Transverse colon (tissue), 4 donors: ENCODE results near the gene GDF7.

Experiments
- CTCF ChIP-seq, 5 experiments: fragments of 200-600 bp in 3 of 5; fragments of 450-650 bp in 2 of 5; sonication (generic) in 3 of 5; IDR thresholded peaks; 1 replicate in 2 of 5; 2 replicates in 3 of 5; pipeline ENCODE4 v1.5.1; 2016 to 2017; ENCODE audit warnings: antibody characterized with exemption in 5 of 5, inconsistent platforms in 3 of 5, mild to moderate bottlenecking in 2 of 5, moderate library complexity in 1 of 5
- EP300 ChIP-seq: sonication (generic); formaldehyde crosslinking; IDR thresholded peaks from one replicate; pipeline ENCODE4 v1.6.1; 2017; ENCODE audit warnings: antibody characterized with exemption, low read depth
- POLR2AphosphoS5 ChIP-seq, 3 donors: sonication (generic); formaldehyde crosslinking; IDR thresholded peaks; one replicate each; pipeline ENCODE4 v1.6.1; 2016; ENCODE audit warnings: antibody characterized with exemption in 3 of 3

GRCh38 chr2:20669562-20670314 is 2.8 kb downstream of the GDF7 start:
- TF ChIP-seq CTCF (IDR thresholded peaks at IDR 0.05): no peak
- no peak for TF ChIP-seq POLR2AphosphoS5 (IDR thresholded peaks at IDR 0.05)
- TF ChIP-seq EP300: no peak
